Effector memory CD8-positive, alpha-beta T cell (primary cell): Measurements from ENCODE around the gene SLC6A3.

ENCODE experiments used
- ATAC-seq: fragments of 150-1000 bp; cut with Tn5 transposase; replicated peaks from 2 replicates; pipeline ENCODE4 v1.10.0; 2021; ENCODE audit warnings: mild to moderate bottlenecking, moderate library complexity
- DNase-seq, 3 experiments: peaks; one replicate each; pipeline ENCODE4 v3.0.0; 2021
- H3K27ac Mint-ChIP-seq, 2 donors: one replicate each; pipeline ENCODE4 v1.8.0; 2022; ENCODE audit warnings: mild to moderate bottlenecking in 2 of 2, mixed read lengths in 2 of 2, moderate library complexity in 2 of 2
- H3K27me3 Mint-ChIP-seq, 2 donors: one replicate each; pipeline ENCODE4 v1.8.0; 2022; ENCODE audit warnings: mixed read lengths in 2 of 2
- H3K36me3 Mint-ChIP-seq: one replicate; pipeline ENCODE4 v1.8.0; 2022; ENCODE audit warnings: mild to moderate bottlenecking, moderate library complexity, mixed read lengths; ENCODE audit not compliant: insufficient read depth
- H3K4me1 Mint-ChIP-seq, 2 donors: one replicate each; pipeline ENCODE4 v1.8.0; 2022; ENCODE audit warnings: low read depth in 2 of 2, mixed read lengths in 2 of 2
- H3K4me3 Mint-ChIP-seq, 2 donors: one replicate each; pipeline ENCODE4 v1.8.0; 2022; ENCODE audit warnings: mild to moderate bottlenecking in 2 of 2, mixed read lengths in 2 of 2, moderate library complexity in 2 of 2
- H3K9me3 Mint-ChIP-seq, 2 donors: one replicate each; pipeline ENCODE4 v1.8.0; 2022; ENCODE audit warnings: mixed read lengths in 2 of 2

SLC6A3 gene

GRCh38 chr5:1437876-1438559, 7.2 kb downstream of the SLC6A3 start:
- H3K27ac Mint-ChIP-seq: no peak overlapping the region
- H3K27me3 Mint-ChIP-seq: peaks cover 48 to 69% of the 10 kb centered on the region in 2 donors

GRCh38 chr5:1437226-1437829, 7.9 kb downstream of the SLC6A3 start:
- Mint-ChIP-seq H3K27ac (no peak overlapping the region), H3K9me3 (peaks cover 11 to 21% of the 10 kb centered on the region in 2 donors), H3K4me3 (no peak overlapping the region), H3K36me3 (no peaks in the 10 kb centered on the region), H3K4me1 (no peaks in the 10 kb centered on the region), H3K27me3 (peaks cover 42 to 69% of the 10 kb centered on the region in 2 donors)
- DNase-seq (no peak), ATAC-seq (no peak)

More at GRCh38 chr5:1437876-1438559, 7.2 kb downstream of the SLC6A3 start:
- no peaks in the 10 kb centered on the region for H3K4me1 Mint-ChIP-seq
- DNase-seq (no peak), ATAC-seq (no peak)
- no peaks in the 10 kb centered on the region for H3K36me3 Mint-ChIP-seq
- H3K9me3 Mint-ChIP-seq: peaks cover 11 to 21% of the 10 kb centered on the region in 2 donors
- H3K4me3 Mint-ChIP-seq: no peak overlapping the region

GRCh38 chr5:1436681-1437080, 8.6 kb downstream of the SLC6A3 start:
- ATAC-seq (no peak), DNase-seq (no peak)
- no peak overlapping the region for H3K4me3 Mint-ChIP-seq
- peaks cover 11 to 21% of the 10 kb centered on the region in 2 donors for H3K9me3 Mint-ChIP-seq
- H3K4me1 Mint-ChIP-seq: no peaks in the 10 kb centered on the region
- no peak overlapping the region for H3K27ac Mint-ChIP-seq
- no peaks in the 10 kb centered on the region for H3K36me3 Mint-ChIP-seq
- peaks cover 37 to 63% of the 10 kb centered on the region in 2 donors for H3K27me3 Mint-ChIP-seq

- no peaks in the 10 kb centered on the region for H3K36me3 Mint-ChIP-seq
- peaks cover 11 to 21% of the 10 kb centered on the region in 2 donors for H3K9me3 Mint-ChIP-seq
- ATAC-seq (no peak), DNase-seq (no peak)
- H3K4me3 Mint-ChIP-seq: no peak overlapping the region
- H3K27ac Mint-ChIP-seq: no peak overlapping the region
- H3K27me3 Mint-ChIP-seq: peaks cover 33 to 60% of the 10 kb centered on the region in 2 donors
- H3K4me1 Mint-ChIP-seq: no peaks in the 10 kb centered on the region
These were observed 9.2 kb downstream of the SLC6A3 start for GRCh38 chr5:1436036-1436435.

GRCh38 chr5:1435369-1435768, 9.9 kb downstream of the SLC6A3 start:
- no peaks in the 10 kb centered on the region for H3K4me1 Mint-ChIP-seq
- no peaks in the 10 kb centered on the region for H3K36me3 Mint-ChIP-seq
- H3K9me3 Mint-ChIP-seq: peaks cover 9 to 15% of the 10 kb centered on the region in 2 donors
- H3K4me3 Mint-ChIP-seq: no peak overlapping the region
- DNase-seq (no peak), ATAC-seq (no peak)
- no peak overlapping the region for H3K27ac Mint-ChIP-seq
- peaks cover 27 to 60% of the 10 kb centered on the region in 2 donors for H3K27me3 Mint-ChIP-seq

GRCh38 chr5:1432296-1432695, 12.9 kb downstream of the SLC6A3 start:
- H3K27me3 Mint-ChIP-seq: peaks cover 12 to 38% of the 10 kb centered on the region in 2 donors
- no peaks in the 10 kb centered on the region for H3K4me1 Mint-ChIP-seq
- no peak overlapping the region for H3K4me3 Mint-ChIP-seq
- ATAC-seq (no peak), DNase-seq (no peak)
- peaks cover 5 to 18% of the 10 kb centered on the region in 2 donors for H3K9me3 Mint-ChIP-seq
- H3K27ac Mint-ChIP-seq: no peak overlapping the region
- H3K36me3 Mint-ChIP-seq: no peaks in the 10 kb centered on the region

- Mint-ChIP-seq H3K27ac (no peak overlapping the region), H3K27me3 (peaks cover 8 to 34% of the 10 kb centered on the region in 2 donors), H3K4me1 (no peaks in the 10 kb centered on the region), H3K4me3 (no peak overlapping the region), H3K9me3 (peaks cover 5 to 18% of the 10 kb centered on the region in 2 donors), H3K36me3 (no peaks in the 10 kb centered on the region)
- DNase-seq (no peak), ATAC-seq (no peak)
These were observed 13.3 kb downstream of the SLC6A3 start for GRCh38 chr5:1431896-1432295.

- no peaks in the 10 kb centered on the region for H3K4me1 Mint-ChIP-seq
- no peak overlapping the region for H3K4me3 Mint-ChIP-seq
- DNase-seq: no peak
- H3K27me3 Mint-ChIP-seq: peaks cover 8 to 32% of the 10 kb centered on the region in 2 donors
- no peak for ATAC-seq
- no peak overlapping the region for H3K27ac Mint-ChIP-seq
- peaks cover 7 to 25% of the 10 kb centered on the region in 2 donors for H3K9me3 Mint-ChIP-seq
- H3K36me3 Mint-ChIP-seq: no peaks in the 10 kb centered on the region
These were observed 14.0 kb downstream of the SLC6A3 start for GRCh38 chr5:1431021-1431811.

- Mint-ChIP-seq H3K4me1 (no peaks in the 10 kb centered on the region), H3K27me3 (peaks cover 8 to 34% of the 10 kb centered on the region in 2 donors), H3K9me3 (peaks cover 7 to 25% of the 10 kb centered on the region in 2 donors), H3K36me3 (no peaks in the 10 kb centered on the region), H3K4me3 (no peak overlapping the region), H3K27ac (no peak overlapping the region)
- ATAC-seq (no peak), DNase-seq (no peak)
These were observed 15.0 kb downstream of the SLC6A3 start for GRCh38 chr5:1430121-1430795.

GRCh38 chr5:1429496-1429895, 15.7 kb downstream of the SLC6A3 start:
- H3K36me3 Mint-ChIP-seq: no peaks in the 10 kb centered on the region
- H3K4me1 Mint-ChIP-seq: no peaks in the 10 kb centered on the region
- DNase-seq: no peak
- ATAC-seq: no peak
- no peak overlapping the region for H3K4me3 Mint-ChIP-seq
- H3K27me3 Mint-ChIP-seq: peaks cover 10 to 42% of the 10 kb centered on the region in 2 donors
- no peak overlapping the region for H3K27ac Mint-ChIP-seq
- H3K9me3 Mint-ChIP-seq: peaks cover 7 to 25% of the 10 kb centered on the region in 2 donors

- no peak overlapping the region for H3K27ac Mint-ChIP-seq
- H3K4me1 Mint-ChIP-seq: no peaks in the 10 kb centered on the region
- H3K36me3 Mint-ChIP-seq: no peaks in the 10 kb centered on the region
- no peak for ATAC-seq
- H3K27me3 Mint-ChIP-seq: peaks cover 14 to 44% of the 10 kb centered on the region in 2 donors
- peaks cover 7 to 25% of the 10 kb centered on the region in 2 donors for H3K9me3 Mint-ChIP-seq
- no peak for DNase-seq
- no peak overlapping the region for H3K4me3 Mint-ChIP-seq
These were observed 16.2 kb downstream of the SLC6A3 start for GRCh38 chr5:1429066-1429465.

- ATAC-seq: no peak
- Mint-ChIP-seq H3K36me3 (no peaks in the 10 kb centered on the region), H3K4me3 (no peak overlapping the region), H3K4me1 (no peaks in the 10 kb centered on the region), H3K27ac (no peak overlapping the region), H3K27me3 (peaks cover 6 to 37% of the 10 kb centered on the region in 2 donors), H3K9me3 (peaks cover 2 to 17% of the 10 kb centered on the region in 2 donors)
- DNase-seq: no peak
These were observed 17.1 kb downstream of the SLC6A3 start for GRCh38 chr5:1428107-1428506.

GRCh38 chr5:1424716-1425115, 20.5 kb downstream of the SLC6A3 start:
- Mint-ChIP-seq H3K4me3 (no peak overlapping the region), H3K4me1 (no peaks in the 10 kb centered on the region), H3K27ac (no peak overlapping the region), H3K27me3 (peaks cover 6 to 23% of the 10 kb centered on the region in 2 donors), H3K9me3 (peaks cover 2 to 17% of the 10 kb centered on the region in 2 donors), H3K36me3 (no peaks in the 10 kb centered on the region)
- no peak for ATAC-seq
- DNase-seq: no peak
